ENCODE results near the gene FGGY.

- TF ChIP-seq POLR2A (IDR thresholded peaks at IDR 0.05; ENCODE audit: low read length) (no peak), GATA1 (IDR thresholded peaks at IDR 0.05; ENCODE audit: low read depth, low read length) (no peak)
Observed at GRCh38 chr1:59561796-59562195, 264.9 kb downstream of the FGGY start.
